Measurements from ENCODE around the gene CTNND2.

- no peak for TF ChIP-seq POLR2A (IDR thresholded peaks at IDR 0.05)
- no peak for TF ChIP-seq CTCF (IDR thresholded peaks at IDR 0.05 in 4 of 5, conservative IDR thresholded peaks at IDR 0.05 in 1 of 5)
These were observed 635.4 kb downstream of the CTNND2 start for GRCh38 chr5:11268891-11269290.
